H1 (cell line): Measurements from ENCODE around the gene TMEM106C. TPM values are rescaled to one million over a fixed set of nuclear protein-coding genes. Genes with fewer than 3 reads are reported as not detected.

Source experiments
- CTCF ChIA-PET: fragments of 300-600 bp; sonication (Branson Sonifier 250); formaldehyde crosslinking; loops from one replicate; lab custom pipeline; 2021; ENCODE audit not compliant: partially characterized antibody; lab: Charles Lee
- POLR2A ChIA-PET: fragments of 300-600 bp; sonication (Branson Sonifier 250); formaldehyde crosslinking; loops from one replicate; lab custom pipeline; 2021; ENCODE audit warnings: inconsistent platforms; ENCODE audit not compliant: partially characterized antibody; lab: Charles Lee
- DNase-seq, 2 experiments: peaks; one replicate each; pipeline versions ENCODE4 v3.0.0 to v3.0.0-alpha.2; 2010 to 2022; ENCODE audit warnings: low spot score in 2 of 2, low read depth in 1 of 2, mixed read lengths in 1 of 2
- FAIRE-seq: peaks from 2 replicates; lab custom pipeline; 2011; peaks lifted over from hg19 to GRCh38; lab: Jason Lieb, UNC
- H2AFZ ChIP-seq: 2 replicates; pipeline ENCODE4 v1.8.1; 2012; ENCODE audit warnings: low read length, inconsistent platforms
- H2AK5ac ChIP-seq: 2 replicates; pipeline ENCODE4 v1.6.1; 2013; ENCODE audit warnings: low read depth, low read length
- H2BK120ac ChIP-seq: replicated peaks from 2 replicates; pipeline ENCODE3; 2013; ENCODE audit warnings: low read depth, low read length, inconsistent platforms
- H2BK12ac ChIP-seq: 2 replicates; pipeline ENCODE4 v1.6.1; 2013; ENCODE audit warnings: low read depth, low read length
- H2BK15ac ChIP-seq: 2 replicates; pipeline ENCODE4 v1.6.1; 2013; ENCODE audit warnings: low read length
- H2BK20ac ChIP-seq: 2 replicates; pipeline ENCODE4 v1.6.1; 2013; ENCODE audit warnings: low read length
- H2BK5ac ChIP-seq: 2 replicates; pipeline ENCODE4 v1.6.1; 2013; ENCODE audit warnings: low read depth, low read length
- H3K14ac ChIP-seq: 2 replicates; pipeline ENCODE4 v1.6.1; 2013; ENCODE audit warnings: inconsistent platforms; ENCODE audit not compliant: insufficient read length
- H3K18ac ChIP-seq: 2 replicates; pipeline ENCODE4 v1.6.1; 2013; ENCODE audit warnings: low read length; ENCODE audit errors: extremely low read depth
- H3K23ac ChIP-seq: 2 replicates; pipeline ENCODE4 v1.6.1; 2013; ENCODE audit warnings: inconsistent platforms; ENCODE audit not compliant: insufficient read length
- H3K23me2 ChIP-seq: 2 replicates; pipeline ENCODE4 v1.6.1; 2013; ENCODE audit warnings: low read depth, low read length
- H3K27ac ChIP-seq: 2 replicates; pipeline ENCODE4 v1.6.1; 2011; ENCODE audit warnings: low read depth, low read length, inconsistent platforms
- H3K27me3 ChIP-seq, 4 experiments: replicated peaks in 1 of 4; 1 replicate in 1 of 4; 2 replicates in 3 of 4; pipeline versions ENCODE4 v1.6.1 to v1.8.1; 2011 to 2013; ENCODE audit warnings: low read length in 3 of 4, mild to moderate bottlenecking in 3 of 4, inconsistent platforms in 2 of 4, mixed read lengths in 2 of 4, moderate library complexity in 1 of 4; ENCODE audit not compliant: control insufficient read depth in 3 of 4, insufficient read depth in 3 of 4; ENCODE audit errors: extremely low read depth in 1 of 4
- H3K36me3 ChIP-seq, 4 experiments: 2 replicates each; pipeline versions ENCODE4 v1.6.1 to v1.8.1; 2011 to 2013; ENCODE audit warnings: mild to moderate bottlenecking in 4 of 4, low read length in 3 of 4, moderate library complexity in 2 of 4, control low read depth in 1 of 4, inconsistent platforms in 1 of 4; ENCODE audit not compliant: insufficient read depth in 4 of 4, control insufficient read depth in 2 of 4
- H3K4ac ChIP-seq: replicated peaks from 2 replicates; pipeline ENCODE3; 2013; ENCODE audit warnings: low read length, low read depth, mixed read lengths, inconsistent platforms; ENCODE audit not compliant: insufficient read length
- H3K4me1 ChIP-seq, 4 experiments: replicated peaks in 1 of 4; 1 replicate in 1 of 4; 2 replicates in 3 of 4; pipeline versions ENCODE4 v1.6.1 to v1.8.1; 2011 to 2013; ENCODE audit warnings: low read length in 3 of 4, inconsistent platforms in 2 of 4, mixed read lengths in 1 of 4; ENCODE audit not compliant: insufficient read depth in 4 of 4, control insufficient read depth in 3 of 4
- H3K4me2 ChIP-seq, 2 experiments: 2 replicates each; pipeline versions ENCODE4 v1.6.1 to v1.8.1; 2011 to 2013; ENCODE audit warnings: low read depth in 2 of 2, low read length in 2 of 2, control low read depth in 1 of 2, inconsistent platforms in 1 of 2, mild to moderate bottlenecking in 1 of 2; ENCODE audit not compliant: insufficient read depth in 1 of 2
- H3K4me3 ChIP-seq, 4 experiments: fragments of 200-600, 300-600 bp in 1 of 4; sonication (generic), shearing (Covaris generic), sonication (Bioruptor Twin) in 1 of 4; 2 replicates each; pipeline versions ENCODE4 v1.5.1 to v1.8.1; 2011 to 2016; ENCODE audit warnings: low read length in 4 of 4, low read depth in 3 of 4, control low read depth in 2 of 4, inconsistent platforms in 2 of 4, mild to moderate bottlenecking in 2 of 4, mixed read lengths in 1 of 4, moderate library complexity in 1 of 4; ENCODE audit not compliant: insufficient read depth in 2 of 4; ENCODE audit errors: extremely low read depth in 1 of 4
- H3K56ac ChIP-seq: replicated peaks from 2 replicates; pipeline ENCODE3; 2013; ENCODE audit warnings: low read depth, mild to moderate bottlenecking, mixed read lengths, low read length, inconsistent platforms; ENCODE audit not compliant: insufficient read length
- H3K79me1 ChIP-seq: 2 replicates; pipeline ENCODE4 v1.6.1; 2013; ENCODE audit warnings: low read depth, low read length, control low read depth
- H3K79me2 ChIP-seq, 2 experiments: 2 replicates each; pipeline versions ENCODE4 v1.6.1 to v1.8.1; 2012 to 2013; ENCODE audit warnings: low read length in 2 of 2, mild to moderate bottlenecking in 2 of 2, inconsistent platforms in 1 of 2; ENCODE audit not compliant: insufficient read depth in 2 of 2, control insufficient read depth in 1 of 2
- H3K9ac ChIP-seq, 4 experiments: replicated peaks in 1 of 4; 1 replicate in 1 of 4; 2 replicates in 3 of 4; pipeline versions ENCODE4 v1.6.1 to v1.8.1; 2011 to 2013; ENCODE audit warnings: low read depth in 3 of 4, low read length in 3 of 4, control low read depth in 2 of 4, mild to moderate bottlenecking in 2 of 4, moderate library complexity in 2 of 4, inconsistent platforms in 1 of 4; ENCODE audit errors: extremely low read depth in 1 of 4
- H3K9me3 ChIP-seq, 2 experiments: 2 replicates each; pipeline versions ENCODE4 v1.6.1 to v1.8.1; 2012 to 2013; ENCODE audit warnings: mild to moderate bottlenecking in 2 of 2, moderate library complexity in 2 of 2, control low read depth in 1 of 2, inconsistent platforms in 1 of 2, low read depth in 1 of 2, low read length in 1 of 2, mixed read lengths in 1 of 2; ENCODE audit not compliant: insufficient read depth in 2 of 2
- H4K20me1 ChIP-seq, 2 experiments: replicated peaks in 1 of 2; 2 replicates each; pipeline versions ENCODE3 to v1.8.1; 2011 to 2013; ENCODE audit warnings: inconsistent platforms in 2 of 2, low read length in 2 of 2, mild to moderate bottlenecking in 1 of 2; ENCODE audit not compliant: insufficient read depth in 2 of 2, control insufficient read depth in 1 of 2
- H4K5ac ChIP-seq: 2 replicates; pipeline ENCODE4 v1.6.1; 2013; ENCODE audit warnings: low read length, low read depth, mixed read lengths, inconsistent platforms; ENCODE audit not compliant: insufficient read length
- H4K8ac ChIP-seq: 2 replicates; pipeline ENCODE4 v1.8.0; 2013; ENCODE audit warnings: mild to moderate bottlenecking, moderate library complexity, low read length, inconsistent platforms; ENCODE audit not compliant: insufficient read depth; ENCODE audit errors: extremely low read depth
- H4K91ac ChIP-seq: replicated peaks from 2 replicates; pipeline ENCODE3; 2013; ENCODE audit warnings: low read length, mixed read lengths, inconsistent platforms; ENCODE audit not compliant: insufficient read length
- BACH1 ChIP-seq: IDR thresholded peaks from 2 replicates; pipeline ENCODE4 v1.6.1; 2012; ENCODE audit warnings: low read length, improper control_type of control experiment
- EZH2 ChIP-seq: fragments of 200-600 bp; sonication (generic); IDR thresholded peaks from 2 replicates; pipeline ENCODE4 v1.7.1; 2012; ENCODE audit warnings: low read depth, mild to moderate bottlenecking, moderate library complexity, low read length, inconsistent platforms; ENCODE audit not compliant: severe bottlenecking
- MAFK ChIP-seq: IDR thresholded peaks from 2 replicates; pipeline ENCODE4 v1.6.1; 2012; ENCODE audit warnings: low read depth, mild to moderate bottlenecking, improper control_type of control experiment, low read length
- NANOG ChIP-seq: IDR thresholded peaks from 2 replicates; pipeline ENCODE4 v1.6.1; 2011; ENCODE audit warnings: low read length, low read depth, mild to moderate bottlenecking, inconsistent platforms; ENCODE audit not compliant: insufficient read depth, poor library complexity, severe bottlenecking
- PHF8 ChIP-seq: fragments of 200-600 bp; sonication (generic); conservative IDR thresholded peaks from 2 replicates; pipeline ENCODE4 v1.7.1; 2012; ENCODE audit warnings: low read depth, mild to moderate bottlenecking, inconsistent platforms, low read length, moderate library complexity
- POLR2AphosphoS5 ChIP-seq: IDR thresholded peaks from 2 replicates; pipeline ENCODE4 v1.6.1; 2011; ENCODE audit warnings: low read depth, low read length
- SIN3A ChIP-seq, 2 experiments: IDR thresholded peaks in 1 of 2; conservative IDR thresholded peaks in 1 of 2; 2 replicates each; pipeline ENCODE4 v1.6.1; 2011 to 2012; ENCODE audit warnings: low read length in 2 of 2, improper control_type of control experiment in 1 of 2, low read depth in 1 of 2, mild to moderate bottlenecking in 1 of 2
- SRF ChIP-seq: IDR thresholded peaks from 2 replicates; pipeline ENCODE4 v1.6.1; 2011; ENCODE audit warnings: mild to moderate bottlenecking, low read depth, low read length, moderate library complexity
- TAF7 ChIP-seq: optimal IDR thresholded peaks from 2 replicates; pipeline ENCODE3; 2011; ENCODE audit warnings: low read depth, mild to moderate bottlenecking, inconsistent platforms, low read length, moderate library complexity, borderline replicate concordance
- TBP ChIP-seq: IDR thresholded peaks from 2 replicates; pipeline ENCODE4 v1.6.1; 2011; ENCODE audit warnings: low read depth, low read length, improper control_type of control experiment
- WGBS, 2 experiments: shearing (Covaris generic) in 1 of 2; methylation state at CpG; one replicate each; pipeline versions ENCODE4 v1.1.6 to v1.1.7; 2013 to 2015; ENCODE audit warnings: low lambda C conversion rate in 2 of 2, mixed read lengths in 2 of 2, inconsistent platforms in 1 of 2, low coverage in 1 of 2, missing lambda C conversion rate in 1 of 2; ENCODE audit not compliant: insufficient replicate concordance in 2 of 2, insufficient coverage in 1 of 2, insufficient read length in 1 of 2; ENCODE audit errors: extremely low coverage in 1 of 2, missing lambda C conversion rate in 1 of 2; 5-methylcytosine and 5-hydroxymethylcytosine counted together
- polyA plus RNA-seq, 7 experiments: library from polyadenylated mRNA; depleted of rRNA in 3 of 7; stranded (reverse) in 5 of 7; unstranded in 2 of 7; fragments of >200 nt in 5 of 7; fragments of 200-250 nt in 2 of 7; gene quantifications; 1 replicate in 5 of 7; 2 replicates in 1 of 7; 4 replicates in 1 of 7; pipeline versions ENCODE4 v1.2.1 to v1.2.3, GENCODE V29; 2011 to 2013; ENCODE audit warnings: missing spikeins in 2 of 7, mixed read lengths in 2 of 7
- total RNA-seq: library from RNA; stranded (reverse); fragmentation: NEBNext Ultra II Directional; extraction: Animal tissue kit (Norgen Biotek cat#: 25700); gene quantifications from 2 replicates; pipeline ENCODE4 v1.2.1, GENCODE V29; 2021

TMEM106C gene
- total and polyA plus RNA-seq, 2 of the 8 experiments (the other 6 are each of a cell fraction or from before 2014, with no cell fraction given), result 36.6 to 45.3 TPM

- Histone ChIP-seq H4K8ac (no peak overlapping the region), H3K23me2 (no peaks in the 10 kb centered on the region), H3K4me2 (no peak overlapping the region), H3K36me3 (no peaks in the 10 kb centered on the region), H2BK120ac (no peak overlapping the region), H3K23ac (no peak overlapping the region), H3K27me3 (peaks cover 86 to 100% (median 96%) of the 10 kb centered on the region in 4 experiments), H3K9me3 (no peaks in the 10 kb centered on the region), H2BK20ac (no peak overlapping the region), H3K79me1 (no peaks in the 10 kb centered on the region), H4K5ac (no peak overlapping the region), H3K4me1 (no peaks in the 10 kb centered on the region), H3K4me3 (no peak overlapping the region), H3K79me2 (no peaks in the 10 kb centered on the region), H3K9ac (no peak overlapping the region), H2AK5ac (no peak overlapping the region), H4K91ac (no peak overlapping the region), H2BK15ac (no peak overlapping the region), H2BK12ac (no peak overlapping the region), H4K20me1 (peaks cover 0 to 5% of the 10 kb centered on the region in 2 experiments), H3K27ac (no peak overlapping the region), H3K18ac (no peak overlapping the region), H3K56ac (no peak overlapping the region), H2AFZ (no peak overlapping the region), H3K4ac (no peak overlapping the region), H2BK5ac (no peak overlapping the region), H3K14ac (no peak overlapping the region)
- ChIA-PET POLR2A (interaction anchor here (1.6 kb wide), 1 partner anchor 16 kb away, joined by 4 read pairs; no protein-coding TSS in a partner anchor), CTCF (no interaction called here)
- WGBS, 2 experiments, result 74% methylated on average over 8 of the region's 8 CpGs; no CpG with 5 or more reads in 1 of the 2 experiments
- DNase-seq (no peak), FAIRE-seq (no peak)
- no peak for TF ChIP-seq TAF7
- no peak for TF ChIP-seq POLR2AphosphoS5
- TF ChIP-seq SRF, result no peak
- no peak for TF ChIP-seq BACH1
- TF ChIP-seq NANOG, result no peak
- TF ChIP-seq EZH2, result no peak
- TF ChIP-seq SIN3A (conservative IDR thresholded peaks at IDR 0.05 in 1 of 2, IDR thresholded peaks at IDR 0.05 in 1 of 2; ENCODE audit: low read depth in 1 of 2, low read length in 2 of 2), result no peak
- no peak for TF ChIP-seq PHF8
- no peak for TF ChIP-seq TBP
- TF ChIP-seq MAFK, result no peak
Measured at GRCh38 chr12:48012070-48012469, 48.7 kb downstream of the TMEM106C start.
